Breast epithelium (tissue), 3 donors: Measurements from ENCODE around the gene F2RL3.

Source experiments
- POLR2AphosphoS5 ChIP-seq, 3 donors: sonication (generic); formaldehyde crosslinking; IDR thresholded peaks; one replicate each; pipeline ENCODE4 v1.6.1; 2017; ENCODE audit warnings: antibody characterized with exemption in 3 of 3
- TF ChIP-seq, protein P1 (sequence below), 3 donors: fragments of 450-650 bp; IDR thresholded peaks; one replicate each; pipeline ENCODE4 v1.5.1; 2016 to 2017; ENCODE audit warnings: antibody characterized with exemption in 3 of 3, mild to moderate bottlenecking in 3 of 3, moderate library complexity in 3 of 3

DNA sequence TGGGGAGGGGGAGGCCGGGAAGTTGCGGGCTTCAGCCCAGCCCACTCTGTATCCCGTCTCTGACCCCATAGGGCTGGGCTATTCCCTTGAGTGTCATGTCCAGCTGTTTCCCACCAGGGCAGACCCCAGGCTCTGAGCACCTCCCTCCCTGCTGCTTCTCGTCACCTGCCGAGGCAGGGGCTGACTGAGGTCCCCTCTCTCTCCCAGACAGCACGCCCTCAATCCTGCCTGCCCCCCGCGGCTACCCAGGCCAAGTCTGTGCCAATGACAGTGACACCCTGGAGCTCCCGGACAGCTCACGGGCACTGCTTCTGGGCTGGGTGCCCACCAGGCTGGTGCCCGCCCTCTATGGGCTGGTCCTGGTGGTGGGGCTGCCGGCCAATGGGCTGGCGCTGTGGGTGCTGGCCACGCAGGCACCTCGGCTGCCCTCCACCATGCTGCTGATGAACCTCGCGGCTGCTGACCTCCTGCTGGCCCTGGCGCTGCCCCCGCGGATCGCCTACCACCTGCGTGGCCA is 625 bp downstream of the F2RL3 start:
- TF ChIP-seq, protein P1, sequence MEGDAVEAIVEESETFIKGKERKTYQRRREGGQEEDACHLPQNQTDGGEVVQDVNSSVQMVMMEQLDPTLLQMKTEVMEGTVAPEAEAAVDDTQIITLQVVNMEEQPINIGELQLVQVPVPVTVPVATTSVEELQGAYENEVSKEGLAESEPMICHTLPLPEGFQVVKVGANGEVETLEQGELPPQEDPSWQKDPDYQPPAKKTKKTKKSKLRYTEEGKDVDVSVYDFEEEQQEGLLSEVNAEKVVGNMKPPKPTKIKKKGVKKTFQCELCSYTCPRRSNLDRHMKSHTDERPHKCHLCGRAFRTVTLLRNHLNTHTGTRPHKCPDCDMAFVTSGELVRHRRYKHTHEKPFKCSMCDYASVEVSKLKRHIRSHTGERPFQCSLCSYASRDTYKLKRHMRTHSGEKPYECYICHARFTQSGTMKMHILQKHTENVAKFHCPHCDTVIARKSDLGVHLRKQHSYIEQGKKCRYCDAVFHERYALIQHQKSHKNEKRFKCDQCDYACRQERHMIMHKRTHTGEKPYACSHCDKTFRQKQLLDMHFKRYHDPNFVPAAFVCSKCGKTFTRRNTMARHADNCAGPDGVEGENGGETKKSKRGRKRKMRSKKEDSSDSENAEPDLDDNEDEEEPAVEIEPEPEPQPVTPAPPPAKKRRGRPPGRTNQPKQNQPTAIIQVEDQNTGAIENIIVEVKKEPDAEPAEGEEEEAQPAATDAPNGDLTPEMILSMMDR (IDR thresholded peaks at IDR 0.05) = no peak
- no peak for TF ChIP-seq POLR2AphosphoS5 (IDR thresholded peaks at IDR 0.05)
